ENCODE data around the gene MRAS. TPM values are rescaled to one million over a fixed set of nuclear protein-coding genes. Genes with fewer than 3 reads are reported as not detected.

The MRAS gene
- polyA plus RNA-seq, 1 of the 3 experiments (the other 2 are of a cell fraction) = 25.0 TPM

DNA sequence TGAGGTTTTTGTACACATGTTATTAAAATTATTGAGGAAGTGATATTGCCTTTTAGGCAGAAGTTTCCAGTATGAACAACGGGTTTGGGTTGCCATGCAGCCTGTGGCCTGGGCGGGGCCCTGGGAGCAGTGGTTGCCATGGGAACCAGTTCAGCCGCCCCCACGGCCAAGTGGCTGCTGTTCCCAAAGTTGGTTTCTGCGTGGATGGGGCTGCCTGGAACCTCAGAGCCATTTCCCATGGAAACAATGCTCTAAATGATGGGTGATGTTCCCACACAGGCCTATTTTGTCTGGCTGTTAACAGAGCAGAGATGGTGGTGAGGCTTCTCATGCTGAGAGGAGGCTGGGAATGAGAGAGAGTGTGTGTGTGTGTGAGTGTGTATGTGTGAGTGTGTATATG lies 19.5 kb downstream of the MRAS start (continued):
- TF ChIP-seq, protein P1, sequence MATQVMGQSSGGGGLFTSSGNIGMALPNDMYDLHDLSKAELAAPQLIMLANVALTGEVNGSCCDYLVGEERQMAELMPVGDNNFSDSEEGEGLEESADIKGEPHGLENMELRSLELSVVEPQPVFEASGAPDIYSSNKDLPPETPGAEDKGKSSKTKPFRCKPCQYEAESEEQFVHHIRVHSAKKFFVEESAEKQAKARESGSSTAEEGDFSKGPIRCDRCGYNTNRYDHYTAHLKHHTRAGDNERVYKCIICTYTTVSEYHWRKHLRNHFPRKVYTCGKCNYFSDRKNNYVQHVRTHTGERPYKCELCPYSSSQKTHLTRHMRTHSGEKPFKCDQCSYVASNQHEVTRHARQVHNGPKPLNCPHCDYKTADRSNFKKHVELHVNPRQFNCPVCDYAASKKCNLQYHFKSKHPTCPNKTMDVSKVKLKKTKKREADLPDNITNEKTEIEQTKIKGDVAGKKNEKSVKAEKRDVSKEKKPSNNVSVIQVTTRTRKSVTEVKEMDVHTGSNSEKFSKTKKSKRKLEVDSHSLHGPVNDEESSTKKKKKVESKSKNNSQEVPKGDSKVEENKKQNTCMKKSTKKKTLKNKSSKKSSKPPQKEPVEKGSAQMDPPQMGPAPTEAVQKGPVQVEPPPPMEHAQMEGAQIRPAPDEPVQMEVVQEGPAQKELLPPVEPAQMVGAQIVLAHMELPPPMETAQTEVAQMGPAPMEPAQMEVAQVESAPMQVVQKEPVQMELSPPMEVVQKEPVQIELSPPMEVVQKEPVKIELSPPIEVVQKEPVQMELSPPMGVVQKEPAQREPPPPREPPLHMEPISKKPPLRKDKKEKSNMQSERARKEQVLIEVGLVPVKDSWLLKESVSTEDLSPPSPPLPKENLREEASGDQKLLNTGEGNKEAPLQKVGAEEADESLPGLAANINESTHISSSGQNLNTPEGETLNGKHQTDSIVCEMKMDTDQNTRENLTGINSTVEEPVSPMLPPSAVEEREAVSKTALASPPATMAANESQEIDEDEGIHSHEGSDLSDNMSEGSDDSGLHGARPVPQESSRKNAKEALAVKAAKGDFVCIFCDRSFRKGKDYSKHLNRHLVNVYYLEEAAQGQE (IDR thresholded peaks at IDR 0.05; ENCODE audit: low read depth, low read length) = no peak
- TF ChIP-seq ELF1 (IDR thresholded peaks at IDR 0.05) (no peak), CTCF (IDR thresholded peaks at IDR 0.05) (no peak), RCOR1 (IDR thresholded peaks at IDR 0.05; ENCODE audit: low read length) (no peak), TCF12 (IDR thresholded peaks at IDR 0.05) (no peak), YY1 (IDR thresholded peaks at IDR 0.05; ENCODE audit: low read depth) (no peak), NRF1 (IDR thresholded peaks at IDR 0.05; ENCODE audit: low read depth, low read length) (no peak), RXRA (IDR thresholded peaks at IDR 0.05; ENCODE audit: borderline replicate concordance, low read depth) (no peak)

DNA sequence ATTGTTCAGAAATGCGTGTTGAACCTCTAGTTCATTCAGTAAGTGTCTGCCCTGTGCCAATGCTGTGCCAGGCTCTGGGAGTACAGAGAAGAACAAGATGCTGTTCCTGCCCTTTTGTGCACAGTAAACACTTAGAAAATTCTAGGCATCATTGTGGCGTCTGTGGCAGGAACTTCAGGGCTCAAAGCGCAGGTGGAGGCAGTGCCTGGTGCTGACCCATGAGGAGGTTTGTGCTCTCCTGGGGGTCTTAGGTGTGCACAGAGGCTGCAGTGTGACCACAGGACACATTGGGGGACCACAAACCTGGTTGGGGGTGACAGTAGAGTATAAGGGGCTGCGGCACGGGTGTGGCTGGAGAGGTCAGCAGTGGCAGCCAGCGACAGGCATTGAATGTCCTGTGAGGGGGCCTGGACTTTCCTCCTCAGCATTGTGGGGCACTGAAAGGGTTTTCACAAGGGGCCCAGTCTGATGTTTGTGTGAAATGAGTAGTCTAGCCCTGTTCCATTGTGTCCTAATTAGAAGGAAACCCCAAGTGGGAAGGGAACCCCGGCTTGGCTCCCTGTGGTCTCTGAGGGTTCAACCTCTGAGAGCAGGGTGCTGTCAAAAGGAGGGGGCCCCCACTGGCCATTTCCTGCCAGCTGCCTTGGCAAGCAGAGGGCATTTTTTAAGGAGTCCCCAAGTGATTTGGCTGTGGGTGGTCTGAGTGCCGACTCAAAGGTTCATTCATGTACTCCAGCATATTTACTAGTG lies 20.9 kb downstream of the MRAS start:
- no peaks in the 10 kb centered on the region for H3K9me2 ChIP-seq
- no peak overlapping the region for H2AFZ ChIP-seq (ENCODE audit: low read depth)
- H3K79me2 ChIP-seq (ENCODE audit: insufficient read depth) = peaks cover 5% of the 10 kb centered on the region; the same call in 1 of the 2 replicates
- DNase-seq = no peak
- H3K4me3 ChIP-seq (ENCODE audit: low read depth in 2 of 2, low read length in 1 of 2) = no peak overlapping the region
- H3K27me3 ChIP-seq (ENCODE audit: insufficient read depth) = no peaks in the 10 kb centered on the region
- no peaks in the 10 kb centered on the region for H4K20me1 ChIP-seq (ENCODE audit: insufficient read depth)
- H3K4me2 ChIP-seq = no peak overlapping the region
- H3F3A ChIP-seq (replicated peaks; ENCODE audit: insufficient read depth) = no peaks in the 10 kb centered on the region
- no peaks in the 10 kb centered on the region for H3K9me3 ChIP-seq
- WGBS (ENCODE audit: low lambda C conversion rate) = 95% methylated on average over 8 of the region's 8 CpGs
- H3K27ac ChIP-seq (ENCODE audit: low read depth in 2 of 2, low read length in 1 of 2) = no peak overlapping the region
- ChIA-PET POLR2A (no interaction called here), CTCF (interaction anchor here (0.7 kb wide), 1 partner anchor 48 kb away, joined by 3 read pairs; no protein-coding TSS in a partner anchor)
- H3K36me3 ChIP-seq (replicated peaks in 1 of 2; ENCODE audit: control insufficient read depth in 1 of 2, insufficient read depth in 2 of 2, low read length in 1 of 2) = no peaks in the 10 kb centered on the region
- H3K4me1 ChIP-seq (ENCODE audit: control insufficient read depth in 1 of 2, insufficient read depth in 2 of 2, low read depth in 1 of 2, low read length in 1 of 2) = no peaks in the 10 kb centered on the region
- no peak overlapping the region for H3K9ac ChIP-seq
- TF ChIP-seq JUND (IDR thresholded peaks at IDR 0.05) = no peak
- no peak for TF ChIP-seq CHD2 (IDR thresholded peaks at IDR 0.05; ENCODE audit: low read length, partially characterized antibody)
- no peak for TF ChIP-seq RCOR1 (IDR thresholded peaks at IDR 0.05; ENCODE audit: low read length)
- TF ChIP-seq TAF1 (IDR thresholded peaks at IDR 0.05; ENCODE audit: borderline replicate concordance, low read depth, low read length) = no peak
- TF ChIP-seq YY1 (IDR thresholded peaks at IDR 0.05; ENCODE audit: low read depth) = no peak
- TF ChIP-seq, protein P2, sequence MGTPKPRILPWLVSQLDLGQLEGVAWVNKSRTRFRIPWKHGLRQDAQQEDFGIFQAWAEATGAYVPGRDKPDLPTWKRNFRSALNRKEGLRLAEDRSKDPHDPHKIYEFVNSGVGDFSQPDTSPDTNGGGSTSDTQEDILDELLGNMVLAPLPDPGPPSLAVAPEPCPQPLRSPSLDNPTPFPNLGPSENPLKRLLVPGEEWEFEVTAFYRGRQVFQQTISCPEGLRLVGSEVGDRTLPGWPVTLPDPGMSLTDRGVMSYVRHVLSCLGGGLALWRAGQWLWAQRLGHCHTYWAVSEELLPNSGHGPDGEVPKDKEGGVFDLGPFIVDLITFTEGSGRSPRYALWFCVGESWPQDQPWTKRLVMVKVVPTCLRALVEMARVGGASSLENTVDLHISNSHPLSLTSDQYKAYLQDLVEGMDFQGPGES (IDR thresholded peaks at IDR 0.05; ENCODE audit: low read depth, low read length) = no peak
- no peak for TF ChIP-seq SIN3A (IDR thresholded peaks at IDR 0.05; ENCODE audit: borderline replicate concordance, low read depth, low read length)
- TF ChIP-seq NFIC (IDR thresholded peaks at IDR 0.05; ENCODE audit: borderline replicate concordance) = no peak
- TF ChIP-seq, protein P3, sequence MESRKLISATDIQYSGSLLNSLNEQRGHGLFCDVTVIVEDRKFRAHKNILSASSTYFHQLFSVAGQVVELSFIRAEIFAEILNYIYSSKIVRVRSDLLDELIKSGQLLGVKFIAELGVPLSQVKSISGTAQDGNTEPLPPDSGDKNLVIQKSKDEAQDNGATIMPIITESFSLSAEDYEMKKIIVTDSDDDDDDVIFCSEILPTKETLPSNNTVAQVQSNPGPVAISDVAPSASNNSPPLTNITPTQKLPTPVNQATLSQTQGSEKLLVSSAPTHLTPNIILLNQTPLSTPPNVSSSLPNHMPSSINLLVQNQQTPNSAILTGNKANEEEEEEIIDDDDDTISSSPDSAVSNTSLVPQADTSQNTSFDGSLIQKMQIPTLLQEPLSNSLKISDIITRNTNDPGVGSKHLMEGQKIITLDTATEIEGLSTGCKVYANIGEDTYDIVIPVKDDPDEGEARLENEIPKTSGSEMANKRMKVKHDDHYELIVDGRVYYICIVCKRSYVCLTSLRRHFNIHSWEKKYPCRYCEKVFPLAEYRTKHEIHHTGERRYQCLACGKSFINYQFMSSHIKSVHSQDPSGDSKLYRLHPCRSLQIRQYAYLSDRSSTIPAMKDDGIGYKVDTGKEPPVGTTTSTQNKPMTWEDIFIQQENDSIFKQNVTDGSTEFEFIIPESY (IDR thresholded peaks at IDR 0.05; ENCODE audit: borderline replicate concordance, low read depth) = no peak
- TF ChIP-seq EP300 (IDR thresholded peaks at IDR 0.05; ENCODE audit: borderline replicate concordance in 1 of 2, low read depth in 1 of 2, low read length in 1 of 2) = no peak
- no peak for TF ChIP-seq SMC3 (IDR thresholded peaks at IDR 0.05; ENCODE audit: low read depth, low read length)
- TF ChIP-seq FOXM1 (IDR thresholded peaks at IDR 0.05; ENCODE audit: low read depth) = no peak
- TF ChIP-seq CTCF (IDR thresholded peaks at IDR 0.05) = no peak
- TF ChIP-seq MEF2A (IDR thresholded peaks at IDR 0.05; ENCODE audit: borderline replicate concordance, low read depth) = no peak
- no peak for TF ChIP-seq ELF1 (IDR thresholded peaks at IDR 0.05)

Measured in SK-N-SH (cell line).